HG03045 (cell line): ENCODE data around the gene PSORS1C1.
A peak's percentile ranks its signal among the peaks of the same experiment; 100 is the strongest.
"Not testable (repeated sequence)": the region's sequence is repeated elsewhere in the genome, so short reads cannot be mapped to it uniquely, and the experiment has no call there.

Experiments
- ATAC-seq: cut with Tn5 transposase; IDR thresholded peaks from one replicate; pipeline ENCODE4 v1.9.1; 2021; ENCODE audit warnings: mild to moderate bottlenecking, moderate library complexity; ENCODE audit not compliant: unreplicated experiment

The PSORS1C1 gene

DNA sequence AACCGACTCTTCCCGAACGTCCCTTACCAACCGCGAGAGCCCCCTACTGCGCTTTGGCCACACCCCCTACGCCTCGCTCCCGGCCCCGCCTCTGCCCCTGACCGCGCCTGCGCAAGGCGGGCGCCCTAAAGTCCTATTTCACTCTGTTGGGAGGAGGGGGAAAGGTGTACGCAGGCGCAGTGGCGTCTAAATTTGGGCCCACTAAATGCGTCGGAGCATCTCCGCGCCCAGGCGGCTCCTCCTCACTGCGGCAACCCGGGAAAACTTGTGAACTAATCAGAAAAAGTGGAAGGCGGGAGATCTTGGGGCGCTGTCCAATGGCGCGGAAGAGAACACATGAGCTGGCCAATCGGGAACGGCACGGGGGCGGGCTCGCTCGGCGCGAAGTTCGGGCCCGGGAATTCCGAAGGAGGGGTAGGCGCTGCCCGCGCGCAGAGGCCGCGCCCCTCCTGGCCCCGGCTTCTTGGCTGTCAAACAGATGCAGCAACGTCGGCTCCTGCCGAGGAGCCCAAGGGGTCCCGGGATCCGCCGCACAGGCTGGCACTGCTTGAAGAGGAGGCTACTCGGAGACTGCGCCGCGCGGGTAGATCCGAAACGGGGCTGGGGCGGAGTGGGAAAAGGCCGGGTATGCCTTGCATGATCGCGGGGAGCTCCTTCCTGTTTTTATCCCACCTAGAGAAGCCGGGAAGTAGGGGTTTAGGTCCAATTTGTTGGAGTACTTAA is 43.7 kb downstream of the PSORS1C1 start, which contains the start of gene TCF19:
Gene TCF19, plus strand, starts transcription at position 450 of the 723 bp plus-strand sequence. CDS start 881 bp downstream, outside the sequence.
- ATAC-seq, result peak; percentile 84

DNA sequence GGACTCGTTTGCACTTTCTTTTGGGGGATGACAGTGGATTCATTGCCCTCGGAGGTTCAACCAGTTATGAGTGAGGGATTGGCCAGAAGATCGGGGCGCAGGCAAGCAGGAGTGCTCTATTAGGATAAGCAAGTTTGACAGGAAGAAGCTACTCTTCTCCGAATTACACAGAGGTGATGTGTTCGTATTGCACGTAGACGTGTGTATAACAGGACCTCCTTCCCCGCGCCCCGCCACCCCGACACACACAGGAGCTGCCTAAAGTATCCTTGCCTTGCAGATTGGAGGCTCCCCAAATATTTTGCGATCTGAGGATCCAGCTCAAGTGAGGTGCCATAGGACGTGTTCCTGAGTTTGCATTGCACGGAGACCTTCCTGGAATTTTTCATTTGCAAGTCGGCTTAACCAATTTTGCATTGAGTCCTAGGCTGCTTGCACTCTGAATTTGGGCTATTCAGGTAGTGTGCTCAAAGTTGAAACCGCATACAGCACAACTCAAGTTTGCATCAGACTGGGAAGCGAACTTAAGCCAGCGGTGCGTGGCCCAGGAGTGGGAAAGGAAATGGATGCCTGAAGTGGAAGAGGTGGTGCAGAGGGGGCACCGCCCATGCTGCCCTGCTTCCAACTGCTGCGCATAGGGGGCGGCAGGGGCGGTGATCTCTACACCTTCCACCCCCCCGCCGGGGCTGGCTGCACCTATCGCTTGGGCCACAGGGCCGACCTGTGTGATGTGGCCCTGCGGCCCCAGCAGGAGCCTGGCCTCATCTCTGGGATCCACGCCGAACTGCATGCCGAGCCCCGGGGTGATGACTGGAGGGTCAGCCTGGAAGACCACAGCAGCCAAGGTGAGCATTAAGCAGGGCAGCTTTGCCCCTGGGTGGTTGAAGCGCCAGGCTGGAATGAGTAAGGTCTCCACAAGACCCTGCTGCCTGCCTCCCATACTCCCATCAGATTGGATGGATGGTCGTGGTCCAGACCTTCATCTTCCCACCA is 44.6 kb downstream of the PSORS1C1 start:
- no peak for ATAC-seq

DNA sequence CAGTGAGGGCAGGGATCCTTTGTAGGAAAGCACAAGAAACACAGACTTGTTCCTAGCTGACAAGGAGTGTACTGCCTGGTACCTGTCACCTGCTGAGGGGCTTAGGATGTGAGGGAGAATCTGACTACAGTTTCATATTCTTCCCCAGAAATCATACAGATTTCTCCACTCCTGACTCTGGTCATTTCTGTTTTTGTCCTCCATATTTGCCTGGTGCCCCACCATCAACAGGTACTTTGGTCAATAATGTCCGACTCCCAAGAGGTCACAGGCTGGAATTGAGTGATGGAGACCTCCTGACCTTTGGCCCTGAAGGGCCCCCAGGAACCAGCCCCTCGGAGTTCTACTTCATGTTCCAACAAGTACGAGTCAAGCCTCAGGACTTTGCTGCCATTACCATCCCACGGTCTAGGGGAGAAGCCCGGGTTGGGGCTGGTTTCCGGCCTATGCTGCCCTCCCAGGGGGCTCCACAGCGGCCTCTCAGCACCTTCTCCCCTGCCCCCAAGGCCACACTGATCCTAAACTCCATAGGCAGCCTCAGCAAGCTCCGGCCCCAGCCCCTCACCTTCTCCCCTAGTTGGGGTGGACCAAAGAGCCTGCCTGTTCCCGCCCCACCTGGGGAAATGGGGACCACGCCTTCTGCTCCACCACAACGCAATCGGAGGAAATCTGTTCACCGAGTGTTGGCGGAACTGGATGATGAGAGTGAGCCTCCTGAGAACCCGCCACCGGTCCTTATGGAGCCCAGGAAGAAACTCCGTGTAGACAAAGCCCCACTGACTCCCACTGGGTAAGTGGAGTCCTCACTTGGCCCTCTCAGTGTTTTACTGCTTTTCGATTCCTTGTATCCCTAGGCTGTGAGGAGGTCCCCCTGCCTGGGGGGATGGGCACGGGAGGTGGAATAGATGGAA is 46.9 kb downstream of the PSORS1C1 start:
- ATAC-seq, result no peak

DNA sequence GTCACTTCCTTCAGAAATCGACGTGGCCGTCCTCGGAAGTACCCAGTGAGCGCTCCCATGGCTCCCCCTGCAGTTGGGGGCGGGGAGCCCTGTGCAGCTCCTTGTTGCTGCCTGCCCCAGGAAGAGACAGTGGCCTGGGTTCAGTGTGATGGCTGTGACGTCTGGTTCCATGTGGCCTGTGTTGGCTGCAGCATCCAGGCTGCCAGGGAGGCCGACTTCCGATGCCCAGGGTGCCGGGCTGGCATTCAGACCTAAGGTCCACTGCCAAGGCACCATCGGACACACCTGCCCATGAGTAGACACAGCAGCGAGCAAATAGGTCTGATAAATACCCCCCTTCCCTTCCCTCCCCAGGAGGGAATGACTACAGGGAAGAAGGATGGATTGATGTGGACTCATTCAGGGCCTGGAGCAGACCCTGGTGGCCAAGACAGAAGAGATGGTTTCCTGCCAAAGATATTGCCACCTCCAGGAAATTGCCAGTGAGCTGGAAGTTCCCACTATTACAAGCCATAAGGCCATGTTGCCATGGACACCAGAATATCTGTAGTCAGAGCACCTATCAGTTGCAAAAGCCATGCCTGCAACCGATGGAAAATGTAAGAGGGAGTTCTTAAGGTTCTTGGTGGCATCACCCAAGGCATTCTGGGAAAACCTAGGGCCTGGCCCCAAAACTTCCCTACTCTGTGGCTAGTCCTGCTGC is 48.0 kb downstream of the PSORS1C1 start:
- no peak for ATAC-seq

DNA sequence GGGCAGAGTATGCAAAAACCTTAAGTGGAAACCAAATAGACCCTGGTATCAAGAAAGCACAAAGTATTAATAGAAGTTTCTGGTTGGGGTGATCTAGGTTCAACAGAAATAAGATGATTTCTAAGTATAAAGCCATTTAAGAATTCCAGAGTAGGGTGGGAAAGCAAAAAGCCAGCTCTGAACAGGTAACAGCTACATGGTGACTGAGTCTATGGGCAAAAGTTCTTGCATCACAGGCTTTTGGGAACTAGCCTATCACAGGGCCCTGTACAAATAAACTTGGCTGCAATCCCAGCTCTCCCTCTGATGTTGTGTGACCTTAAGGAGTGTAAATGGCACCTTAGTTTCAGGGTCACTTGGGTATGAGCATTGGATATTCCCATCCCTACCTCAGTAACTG is 49.3 kb downstream of the PSORS1C1 start:
- ATAC-seq, result no peak

DNA sequence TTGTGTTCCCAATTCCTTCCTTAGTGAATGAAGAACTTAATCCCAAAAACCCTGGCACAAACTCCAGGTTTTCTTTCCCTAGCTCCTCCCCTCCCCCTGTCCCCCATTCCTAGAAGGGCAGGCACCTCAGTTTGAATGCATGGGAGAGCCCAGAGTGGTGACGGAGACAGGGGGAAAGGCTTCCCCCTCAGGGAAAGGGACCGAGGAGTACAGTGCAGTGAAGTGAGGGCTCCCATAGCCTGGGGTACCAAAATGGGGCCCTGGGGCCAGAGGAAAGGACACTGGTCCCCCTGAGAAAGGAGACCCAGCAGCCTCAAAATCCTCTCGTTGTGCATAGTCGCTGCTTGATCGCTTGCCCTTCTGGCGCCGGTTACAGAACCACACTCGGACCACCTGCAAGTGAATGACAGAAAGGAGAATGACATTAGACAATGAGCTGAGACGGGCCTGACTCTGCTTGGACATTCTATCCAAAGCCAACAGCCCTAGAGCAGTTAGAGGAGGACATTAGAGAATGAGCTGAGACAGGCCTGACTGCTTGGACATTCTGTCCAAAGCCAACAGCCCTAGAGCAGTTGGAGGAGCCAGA is 50.0 kb downstream of the PSORS1C1 start:
- not testable (repeated sequence) for ATAC-seq

DNA sequence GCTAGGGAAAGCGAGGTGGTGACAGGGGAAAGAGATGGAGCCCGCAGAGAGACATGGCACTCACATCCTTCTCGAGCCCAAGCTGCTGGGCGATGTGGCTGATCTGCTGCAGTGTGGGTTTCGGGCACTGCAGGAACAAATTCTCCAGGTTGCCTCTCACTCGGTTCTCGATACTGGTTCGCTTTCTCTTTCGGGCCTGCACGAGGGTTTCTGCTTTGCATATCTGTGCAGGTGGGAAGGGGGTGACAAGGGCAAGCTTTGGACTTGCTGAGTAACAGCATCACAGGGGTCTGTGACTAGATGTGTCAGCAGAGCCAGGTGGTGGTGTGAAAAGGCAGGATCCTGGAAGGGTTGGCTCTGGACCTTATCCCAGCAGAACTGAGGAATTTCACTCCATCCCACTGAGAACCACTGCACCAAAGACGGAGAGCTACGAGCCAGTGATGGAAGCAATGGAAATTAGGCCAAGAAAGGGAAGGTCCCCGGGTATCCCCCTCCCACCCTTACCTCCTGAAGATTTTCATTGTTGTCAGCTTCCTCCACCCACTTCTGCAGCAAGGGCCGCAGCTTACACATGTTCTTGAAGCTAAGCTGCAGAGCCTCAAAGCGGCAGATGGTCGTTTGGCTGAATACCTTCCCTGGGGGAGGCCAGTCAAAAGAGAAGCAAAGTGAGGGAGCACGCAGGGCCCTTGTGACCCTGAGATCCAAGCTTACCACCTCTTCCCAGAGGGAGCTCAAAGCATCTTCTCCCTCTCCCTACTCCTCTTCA is 50.6 kb downstream of the PSORS1C1 start:
- peak; percentile 62 for ATAC-seq

DNA sequence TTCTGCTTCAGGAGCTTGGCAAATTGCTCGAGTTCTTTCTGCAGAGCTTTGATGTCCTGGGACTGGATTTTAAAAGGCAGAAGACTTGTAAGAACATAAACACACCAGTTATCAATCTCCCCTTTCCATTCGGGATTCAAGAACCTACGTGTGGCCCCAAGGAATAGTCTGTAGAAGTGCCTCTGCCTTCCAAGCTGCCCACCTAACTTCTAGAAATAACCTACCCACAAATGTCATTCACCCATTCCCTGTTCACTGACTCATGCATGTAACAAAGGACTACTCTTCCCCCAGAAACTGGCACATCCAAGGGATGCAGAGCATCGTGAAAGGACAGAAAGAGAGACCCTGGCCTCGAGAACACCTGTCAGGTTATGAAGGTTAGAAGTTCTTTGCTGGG is 51.4 kb downstream of the PSORS1C1 start:
- ATAC-seq, result no peak

DNA sequence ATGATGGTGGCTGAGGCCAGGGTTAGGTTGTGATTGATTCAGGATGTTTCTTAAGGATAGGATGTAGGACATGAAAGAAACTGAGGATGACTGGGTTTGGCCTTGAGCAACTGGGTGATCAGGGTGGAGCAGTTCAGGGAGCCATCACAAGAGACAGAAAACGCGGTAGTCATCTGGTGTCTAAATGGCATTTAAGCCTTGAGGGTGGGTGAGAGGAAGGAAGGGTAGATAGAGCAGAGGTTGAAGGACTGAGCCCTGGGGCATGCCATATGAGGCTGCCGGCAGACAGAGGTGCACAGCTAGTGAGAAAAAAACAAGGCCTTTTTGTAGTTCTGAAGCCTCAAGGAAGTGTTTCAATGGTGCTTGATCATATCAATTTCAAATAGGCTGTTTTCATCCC is 54.0 kb downstream of the PSORS1C1 start:
- no peak for ATAC-seq

DNA sequence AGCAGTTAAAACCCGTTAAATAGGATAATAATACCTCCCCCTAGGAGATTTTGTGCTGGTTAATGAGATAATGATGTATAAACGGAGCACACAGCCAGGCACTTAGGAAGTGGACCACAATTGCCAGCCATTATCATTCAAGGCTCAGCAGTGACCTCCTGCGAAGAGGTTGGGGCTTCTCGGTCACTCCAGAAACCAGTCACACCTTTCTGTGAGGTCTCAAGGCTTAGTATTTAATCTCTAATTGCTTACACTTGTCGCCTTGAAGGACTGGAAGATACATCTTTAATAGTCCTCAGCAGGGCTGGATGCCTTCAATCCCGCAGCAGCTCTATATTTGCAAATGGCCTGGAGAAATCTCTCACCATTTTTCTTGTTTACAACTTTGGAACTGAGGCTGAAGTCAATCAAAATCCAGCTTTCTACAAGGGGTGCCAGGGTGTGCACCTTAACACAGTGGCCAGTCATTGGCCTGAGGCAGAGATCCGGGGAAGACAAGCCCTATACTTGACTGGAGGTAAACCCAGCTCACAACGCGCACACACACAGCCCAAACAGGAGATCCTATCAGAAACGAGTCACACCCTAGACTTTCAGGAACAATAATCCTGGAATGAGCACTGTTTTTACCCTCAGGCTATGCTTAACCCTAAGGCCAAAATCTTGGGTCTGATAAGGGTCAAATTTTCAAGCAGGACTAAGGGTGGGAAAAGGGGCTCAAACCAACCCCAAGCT is 54.7 kb downstream of the PSORS1C1 start:
- no peak for ATAC-seq

DNA sequence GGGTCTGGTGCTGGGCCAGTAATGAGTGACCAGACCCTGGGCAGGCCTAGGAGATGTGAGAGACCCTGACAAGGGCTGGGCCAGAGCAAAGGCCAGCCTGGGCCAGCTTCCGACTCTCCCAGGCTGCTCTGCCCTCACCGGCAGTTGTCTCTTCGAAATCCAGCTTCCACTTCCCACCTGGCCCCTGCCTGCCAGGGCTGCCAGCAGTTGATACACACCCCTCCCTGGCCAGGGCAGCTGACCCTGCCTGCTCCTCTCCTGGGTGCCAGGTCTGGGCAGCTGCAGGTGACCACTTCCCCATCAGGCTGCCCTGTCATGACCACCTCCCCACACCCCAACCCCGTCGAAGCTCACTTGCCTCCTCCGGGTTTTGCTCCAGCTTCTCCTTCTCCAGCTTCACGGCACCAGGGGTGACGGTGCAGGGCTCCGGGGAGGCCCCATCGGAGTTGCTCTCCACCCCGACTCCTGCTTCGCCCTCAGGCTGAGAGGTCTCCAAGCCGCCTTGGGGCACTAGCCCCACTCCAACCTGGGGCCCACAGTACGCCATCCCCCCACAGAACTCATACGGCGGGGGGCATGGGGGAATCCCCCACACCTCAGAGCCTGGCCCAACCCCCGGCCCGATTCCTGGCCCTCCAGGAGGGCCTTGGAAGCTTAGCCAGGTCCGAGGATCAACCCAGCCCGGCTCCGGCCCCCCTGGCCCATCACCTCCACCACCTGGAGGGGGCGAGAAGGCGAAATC is 55.4 kb downstream of the PSORS1C1 start:
- not testable (repeated sequence) for ATAC-seq

DNA sequence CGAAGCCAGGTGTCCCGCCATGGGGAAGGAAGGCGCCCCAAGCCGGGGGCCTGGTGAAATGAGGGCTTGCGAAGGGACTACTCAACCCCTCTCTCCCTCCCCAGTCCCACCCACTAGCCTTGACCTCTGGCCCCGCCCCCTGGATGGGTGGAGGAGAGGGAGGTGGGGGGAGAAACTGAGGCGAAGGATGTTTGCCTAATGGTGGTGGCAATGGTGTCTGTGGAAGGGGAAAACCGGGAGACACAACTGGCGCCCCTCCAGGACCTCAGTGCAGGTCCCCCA is 55.9 kb downstream of the PSORS1C1 start, which contains the start of gene POU5F1:
Gene POU5F1, minus strand, starts transcription at position 83 of the 282 bp plus-strand sequence. Its CDS starts 62 bp downstream, at position 21.
- no peak for ATAC-seq

DNA sequence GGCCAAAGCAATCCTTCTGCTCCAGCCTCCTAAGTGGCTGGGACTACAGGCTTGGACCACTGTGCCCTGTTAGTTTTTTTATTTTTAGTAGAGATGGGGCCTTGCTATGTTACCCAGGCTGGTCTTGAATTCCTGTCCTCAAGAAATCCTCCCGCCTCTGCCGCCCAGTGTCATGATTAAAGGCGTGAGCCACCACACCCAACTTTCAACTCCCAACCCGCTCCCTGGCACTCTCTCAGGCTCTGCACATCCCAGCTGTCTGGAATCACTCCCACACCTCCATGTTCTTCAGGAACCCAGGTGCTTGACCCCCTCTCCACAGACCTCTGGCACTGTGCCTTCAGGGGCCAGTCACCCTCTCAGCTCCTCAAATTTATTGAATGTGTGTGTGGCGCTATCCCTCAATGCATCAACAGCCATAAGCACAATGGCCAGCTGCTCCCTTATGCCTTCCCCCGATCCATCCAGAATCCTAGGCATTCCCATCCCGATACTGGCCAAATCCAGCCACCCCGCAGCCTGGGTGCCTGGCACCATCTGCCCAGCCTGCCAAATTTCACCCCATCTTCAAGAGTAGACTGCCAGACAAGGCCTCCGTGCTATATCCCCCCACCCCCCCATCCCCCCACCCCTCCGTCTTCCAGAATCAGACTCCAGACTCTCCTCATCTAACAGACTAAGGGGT is 56.5 kb downstream of the PSORS1C1 start:
- no peak for ATAC-seq

DNA sequence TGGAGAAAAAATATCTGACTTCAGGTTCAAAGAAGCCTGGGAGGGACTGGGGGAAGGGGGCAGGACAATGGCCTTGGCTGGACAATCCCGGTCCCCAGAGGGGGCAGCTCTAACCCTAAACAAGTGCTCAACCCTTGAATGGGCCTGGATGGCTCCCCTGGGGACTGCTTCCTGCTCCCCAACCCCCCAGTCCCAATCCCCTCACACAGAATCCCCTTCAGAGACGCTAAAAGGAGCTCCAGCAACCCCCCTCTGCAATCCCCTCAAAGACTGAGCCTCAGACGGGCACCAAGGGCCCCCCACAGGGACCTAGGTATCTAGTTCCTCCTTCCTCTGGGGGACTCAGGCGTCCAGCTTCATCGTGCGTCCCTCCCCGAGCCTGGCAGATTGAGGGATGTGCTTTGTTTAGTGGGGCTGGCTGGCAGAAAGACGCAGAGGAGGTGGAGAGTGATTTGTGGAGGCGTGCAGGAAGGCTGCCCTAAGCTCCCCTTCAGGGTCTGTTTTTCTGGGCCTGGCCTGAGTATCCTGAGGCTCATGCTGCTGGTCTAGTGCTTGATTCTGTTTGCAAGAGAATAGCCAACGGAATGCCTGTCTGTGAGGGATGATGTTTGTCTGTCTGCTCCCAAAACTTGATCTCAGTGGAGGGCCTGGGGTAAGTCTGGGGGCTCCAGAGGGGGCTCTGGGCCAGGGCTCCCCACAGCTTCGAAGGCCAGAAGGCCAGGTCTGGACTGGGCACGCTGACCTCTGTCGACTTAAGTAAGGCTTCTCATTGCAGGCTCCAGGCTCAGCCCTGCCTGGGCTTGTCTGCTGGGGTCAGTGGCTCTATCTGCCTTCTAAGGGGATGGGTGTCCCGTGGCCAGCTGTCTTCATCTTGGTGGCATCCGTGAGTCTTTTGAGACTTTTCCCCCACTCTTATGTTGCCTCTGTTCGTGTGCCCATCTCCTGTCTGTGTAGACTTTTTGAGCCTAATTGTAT is 57.6 kb downstream of the PSORS1C1 start:
- ATAC-seq, result no peak

DNA sequence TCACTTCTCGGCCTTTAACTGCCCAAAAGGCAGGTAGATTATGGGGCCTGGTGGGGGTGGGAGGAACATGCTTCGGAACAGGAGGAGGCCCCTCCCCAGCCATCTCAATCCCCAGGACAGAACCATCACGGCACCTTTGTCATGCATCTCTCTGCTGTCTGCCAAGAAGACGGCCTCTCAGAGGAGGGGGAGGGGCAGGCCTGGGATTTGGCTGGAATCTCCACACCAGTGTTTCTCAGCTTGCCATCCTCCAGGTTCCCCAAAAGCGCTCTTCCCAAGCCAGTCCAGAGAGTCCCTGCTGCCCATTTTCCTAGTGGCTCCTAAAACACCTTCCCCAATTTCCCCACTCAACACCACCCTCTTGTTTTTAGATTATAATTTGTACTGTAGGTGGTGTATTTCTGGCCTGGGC is 58.4 kb downstream of the PSORS1C1 start:
- no peak for ATAC-seq

DNA sequence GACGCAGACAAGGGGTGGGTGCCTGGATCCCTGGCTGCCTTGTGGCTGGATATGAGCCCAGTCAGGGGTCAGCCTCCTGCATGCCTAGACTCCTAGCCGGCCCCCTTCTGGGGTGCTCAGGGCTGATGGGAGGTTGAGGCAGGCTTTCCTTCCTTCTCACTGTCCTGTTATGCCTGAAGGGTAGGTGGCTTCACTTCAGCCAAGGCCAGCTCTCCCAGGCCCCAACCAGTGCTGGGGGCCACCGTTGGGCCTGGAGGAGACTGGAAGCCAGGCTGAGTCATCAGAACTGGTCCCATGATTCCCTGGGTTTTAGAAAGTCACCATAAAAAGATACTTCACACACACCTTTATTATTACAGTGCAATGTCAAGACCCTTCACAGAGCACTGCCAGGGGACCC is 58.8 kb downstream of the PSORS1C1 start:
- ATAC-seq, result no peak
